GM06990 (cell line): ENCODE data around the gene NASP.

Experiments used
- DNase-seq: peaks from one replicate; pipeline ENCODE4 v3.0.0-alpha.2; 2011; ENCODE audit not compliant: insufficient read length; ENCODE audit errors: extremely low read depth
- H3K27me3 ChIP-seq: replicated peaks from 2 replicates; pipeline ENCODE4 v1.6.0; 2011; ENCODE audit warnings: low read length; ENCODE audit not compliant: control insufficient read depth, insufficient read depth
- H3K36me3 ChIP-seq: 2 replicates; pipeline ENCODE4 v1.5.1; 2011; ENCODE audit warnings: low read length; ENCODE audit not compliant: control insufficient read depth, insufficient read depth
- H3K4me3 ChIP-seq: replicated peaks from 2 replicates; pipeline ENCODE4 v1.5.1; 2011; ENCODE audit warnings: low read depth, mild to moderate bottlenecking, control low read depth, low read length
- CTCF ChIP-seq: IDR thresholded peaks from 2 replicates; pipeline ENCODE4 v1.5.1; 2011; ENCODE audit warnings: low read length, control low read depth, mild to moderate bottlenecking, inconsistent platforms; ENCODE audit not compliant: insufficient read depth, poor library complexity, severe bottlenecking

NASP gene

DNA sequence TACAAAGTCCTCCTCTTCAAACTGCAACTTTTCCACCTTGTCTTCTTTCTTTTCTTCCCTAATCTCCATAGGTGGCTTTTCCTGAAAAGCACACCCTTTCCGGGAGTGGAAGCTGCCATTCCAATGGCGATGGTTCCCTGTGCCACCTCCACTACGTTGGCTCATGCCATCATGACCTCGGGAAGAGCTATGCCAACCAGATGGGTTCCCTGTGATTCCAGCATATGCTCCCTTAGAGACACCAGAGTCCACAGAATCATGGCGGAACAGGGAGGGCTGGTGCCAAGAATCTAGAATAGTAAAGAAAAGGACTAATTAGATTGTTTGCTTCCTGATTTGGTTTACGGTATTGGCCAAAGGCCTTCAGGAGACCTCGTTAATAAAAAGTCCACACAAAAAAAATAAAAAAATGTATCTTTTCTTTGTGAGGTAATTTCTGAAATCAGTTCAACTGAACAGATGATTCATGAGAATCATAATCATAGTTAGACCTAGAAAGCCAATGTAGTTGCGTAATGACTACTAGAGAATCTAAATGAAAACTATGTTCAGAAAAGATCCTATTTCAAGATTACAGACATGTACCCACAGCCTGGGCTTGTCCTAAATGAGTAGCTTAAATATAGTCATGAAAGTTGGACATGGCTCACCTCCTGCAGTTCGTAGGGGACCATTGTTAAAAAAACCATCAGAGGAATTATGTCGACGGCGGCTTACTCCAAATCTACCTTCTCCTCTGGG, 70.9 kb downstream of the NASP start:
- DNase-seq = no peak
- TF ChIP-seq CTCF = no peak
- Histone ChIP-seq H3K4me3 (no peak overlapping the region), H3K36me3 (peaks cover 21% of the 10 kb centered on the region), H3K27me3 (no peaks in the 10 kb centered on the region)

GRCh38 chr1:45656573-45657226, 72.9 kb downstream of the NASP start:
- H3K27me3 ChIP-seq = no peaks in the 10 kb centered on the region
- no peak for TF ChIP-seq CTCF
- no peak for DNase-seq
- no peak overlapping the region for H3K4me3 ChIP-seq
- H3K36me3 ChIP-seq = peaks cover 15% of the 10 kb centered on the region

DNA sequence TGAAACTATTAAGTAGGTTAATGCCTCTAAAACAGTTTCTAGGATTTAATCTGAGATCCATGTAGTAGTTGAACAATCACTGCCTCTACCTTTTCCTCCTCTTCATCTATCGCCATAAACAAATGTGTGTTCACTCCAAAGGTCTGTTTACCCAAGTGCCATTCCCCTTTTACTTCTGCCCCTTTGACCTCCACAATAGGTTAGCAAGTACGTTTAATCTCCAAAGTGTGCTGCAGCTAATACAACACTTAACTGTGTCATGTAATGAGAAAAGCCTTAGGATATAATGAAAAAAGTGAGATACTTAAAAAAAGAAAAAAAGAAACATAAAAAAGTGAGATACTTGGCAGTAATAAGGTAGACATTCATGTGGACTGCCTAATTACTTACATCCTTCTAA, 74.3 kb downstream of the NASP start:
- Histone ChIP-seq H3K4me3 (no peak overlapping the region), H3K36me3 (peaks cover 13% of the 10 kb centered on the region), H3K27me3 (no peaks in the 10 kb centered on the region)
- TF ChIP-seq CTCF = no peak
- DNase-seq = no peak

DNA sequence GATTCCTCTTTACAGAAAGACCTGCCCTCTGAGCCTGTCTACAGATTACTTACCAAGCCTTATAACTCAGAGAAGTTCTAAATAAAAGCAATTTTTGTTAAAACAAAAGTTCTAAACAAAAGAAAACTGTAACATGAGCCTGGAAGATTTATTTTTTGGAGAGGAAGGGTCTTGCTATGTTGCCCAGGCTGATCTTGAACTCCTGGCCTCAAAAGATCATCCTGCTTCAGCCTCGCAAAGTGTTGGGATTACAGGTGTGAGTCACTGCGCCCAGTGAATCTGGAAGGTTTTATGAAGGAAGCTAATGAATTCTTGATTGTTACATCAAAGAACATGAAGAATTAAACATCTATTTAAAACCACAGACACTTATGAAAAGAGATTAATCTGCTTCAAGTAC, 75.4 kb downstream of the NASP start:
- Histone ChIP-seq H3K4me3 (no peak overlapping the region), H3K27me3 (no peaks in the 10 kb centered on the region), H3K36me3 (peaks cover 12% of the 10 kb centered on the region)
- TF ChIP-seq CTCF = no peak
- DNase-seq = no peak

- no peak overlapping the region for H3K4me3 ChIP-seq
- DNase-seq = no peak
- no peak for TF ChIP-seq CTCF
- peaks cover 9% of the 10 kb centered on the region for H3K36me3 ChIP-seq
- H3K27me3 ChIP-seq = no peaks in the 10 kb centered on the region
These were observed 76.5 kb downstream of the NASP start for GRCh38 chr1:45660336-45660735.
